ENCODE data around the gene UGDH.

UGDH gene

GRCh38 chr4:39530682-39531081 is 3.4 kb upstream of the UGDH start:
- Histone ChIP-seq H3K9me3 (ENCODE audit: insufficient read depth, low read depth, low read length) (no peaks in the 10 kb centered on the region; the same call in 1 of the 2 replicates), H3K79me2 (ENCODE audit: insufficient read depth, low read length) (peaks cover 25% of the 10 kb centered on the region), H3K36me3 (ENCODE audit: insufficient read depth, low read length) (no peaks in the 10 kb centered on the region), H3F3A (ENCODE audit: low read depth) (no peaks in the 10 kb centered on the region), H3K9ac (ENCODE audit: low read depth, low read length, poor library complexity, severe bottlenecking) (no peak overlapping the region), H3K4me2 (ENCODE audit: low read depth, low read length, poor library complexity, severe bottlenecking) (no peak overlapping the region), H3K9me2 (replicated peaks; ENCODE audit: low read depth, low read length) (no peaks in the 10 kb centered on the region), H3K27me3 (ENCODE audit: insufficient read depth, low read length, poor library complexity, severe bottlenecking) (no peaks in the 10 kb centered on the region), H2AFZ (ENCODE audit: low read length) (no peak overlapping the region), H3K4me1 (ENCODE audit: insufficient read depth, low read length, poor library complexity, severe bottlenecking) (peaks cover 19% of the 10 kb centered on the region), H3K4me3 (ENCODE audit: low read length, poor library complexity, severe bottlenecking) (no peak overlapping the region), H4K20me1 (ENCODE audit: insufficient read depth, low read length, poor library complexity, severe bottlenecking) (peaks cover 6% of the 10 kb centered on the region)
- no peak for TF ChIP-seq CTCF (conservative IDR thresholded peaks at IDR 0.05; ENCODE audit: low read length)

- peak overlapping the region; percentile 82 for H3K4me3 ChIP-seq (ENCODE audit: low read length, poor library complexity, severe bottlenecking)
- H3K79me2 ChIP-seq (ENCODE audit: insufficient read depth, low read length): peaks cover 34% of the 10 kb centered on the region
- H4K20me1 ChIP-seq (ENCODE audit: insufficient read depth, low read length, poor library complexity, severe bottlenecking): peaks cover 7% of the 10 kb centered on the region
- TF ChIP-seq CTCF (conservative IDR thresholded peaks at IDR 0.05; ENCODE audit: low read length): no peak
- TF ChIP-seq EZH2phosphoT487 (IDR thresholded peaks at IDR 0.05; ENCODE audit: borderline replicate concordance): no peak
- no peaks in the 10 kb centered on the region for H3K36me3 ChIP-seq (ENCODE audit: insufficient read depth, low read length)
- H3K4me2 ChIP-seq (ENCODE audit: low read depth, low read length, poor library complexity, severe bottlenecking): peak overlapping the region; percentile 93
- no peaks in the 10 kb centered on the region for H3K9me2 ChIP-seq (replicated peaks; ENCODE audit: low read depth, low read length)
- no peak overlapping the region for H3K9ac ChIP-seq (ENCODE audit: low read depth, low read length, poor library complexity, severe bottlenecking)
- H3K4me1 ChIP-seq (ENCODE audit: insufficient read depth, low read length, poor library complexity, severe bottlenecking): peaks cover 20% of the 10 kb centered on the region
- H3K9me3 ChIP-seq (ENCODE audit: insufficient read depth, low read depth, low read length): no peaks in the 10 kb centered on the region; the same call in 1 of the 2 replicates
- no peaks in the 10 kb centered on the region for H3F3A ChIP-seq (ENCODE audit: low read depth)
- H2AFZ ChIP-seq (ENCODE audit: low read length): no peak overlapping the region
- no peaks in the 10 kb centered on the region for H3K27me3 ChIP-seq (ENCODE audit: insufficient read depth, low read length, poor library complexity, severe bottlenecking)
These were observed 2.3 kb upstream of the UGDH start for GRCh38 chr4:39529534-39529933.

GRCh38 chr4:39528061-39528465 is 824 bp upstream of the UGDH start:
- H2AFZ ChIP-seq (ENCODE audit: low read length): peak overlapping the region; percentile 85
- peak overlapping the region; percentile 79 for H3K9ac ChIP-seq (ENCODE audit: low read depth, low read length, poor library complexity, severe bottlenecking)
- H3K4me2 ChIP-seq (ENCODE audit: low read depth, low read length, poor library complexity, severe bottlenecking): peak overlapping the region; percentile 93
- H3K4me3 ChIP-seq (ENCODE audit: low read length, poor library complexity, severe bottlenecking): peak overlapping the region; percentile 82
- no peaks in the 10 kb centered on the region for H3F3A ChIP-seq (ENCODE audit: low read depth)
- H3K36me3 ChIP-seq (ENCODE audit: insufficient read depth, low read length): no peaks in the 10 kb centered on the region
- H3K9me2 ChIP-seq (replicated peaks; ENCODE audit: low read depth, low read length): no peaks in the 10 kb centered on the region
- no peaks in the 10 kb centered on the region; the same call in 1 of the 2 replicates for H3K9me3 ChIP-seq (ENCODE audit: insufficient read depth, low read depth, low read length)
- H3K79me2 ChIP-seq (ENCODE audit: insufficient read depth, low read length): peaks cover 42% of the 10 kb centered on the region
- peaks cover 7% of the 10 kb centered on the region for H4K20me1 ChIP-seq (ENCODE audit: insufficient read depth, low read length, poor library complexity, severe bottlenecking)
- TF ChIP-seq CTCF (conservative IDR thresholded peaks at IDR 0.05; ENCODE audit: low read length): no peak
- no peak for TF ChIP-seq EZH2phosphoT487 (IDR thresholded peaks at IDR 0.05; ENCODE audit: borderline replicate concordance)
- no peaks in the 10 kb centered on the region for H3K27me3 ChIP-seq (ENCODE audit: insufficient read depth, low read length, poor library complexity, severe bottlenecking)
- H3K4me1 ChIP-seq (ENCODE audit: insufficient read depth, low read length, poor library complexity, severe bottlenecking): peaks cover 26% of the 10 kb centered on the region
